ENCODE measurements around the gene RUFY3. TPM values are rescaled to one million over a fixed set of nuclear protein-coding genes. Genes with fewer than 3 reads are reported as not detected.

RUFY3 gene
- total and polyA plus RNA-seq, 9 of the 15 experiments (the other 6 are each of a cell fraction or from before 2014, with no cell fraction given): 4.2 to 31.1 (median 21.5) TPM

DNA sequence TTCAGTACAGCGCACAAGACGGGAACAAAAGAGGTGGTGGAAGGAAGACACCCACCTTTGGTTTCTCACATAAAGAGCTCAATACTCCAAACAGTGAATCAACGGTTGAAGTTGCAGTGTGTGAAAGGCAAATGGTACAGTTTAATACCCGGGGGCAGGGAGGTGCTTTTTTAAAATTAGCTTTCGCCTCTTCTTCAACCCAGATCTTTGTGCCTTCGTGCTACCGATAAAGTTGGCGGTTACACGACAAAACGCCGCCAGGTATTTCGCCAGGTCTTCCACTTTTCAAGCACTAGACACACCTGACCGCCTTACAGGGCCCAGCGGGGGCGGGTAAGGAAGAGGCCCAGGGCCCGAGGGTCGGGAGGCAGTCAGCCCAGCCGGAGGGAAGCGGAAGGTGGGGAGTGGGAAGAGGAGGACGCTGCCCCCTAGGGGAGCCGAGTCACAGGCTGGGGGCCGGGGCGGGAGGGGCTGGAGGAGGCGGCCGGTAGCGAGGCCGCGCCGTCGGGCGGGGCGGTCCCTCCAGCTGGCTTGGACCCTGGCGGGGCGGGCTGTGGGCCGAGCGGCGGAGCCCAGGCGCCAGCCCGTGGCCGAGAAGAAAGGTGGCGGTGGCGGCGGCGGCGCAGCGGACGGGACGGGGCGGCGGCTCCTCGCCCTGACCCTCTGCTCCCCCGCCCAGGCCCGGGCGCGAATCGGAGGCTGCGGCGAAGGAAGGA, 17.4 kb upstream of the RUFY3 start (continued):
- TF ChIP-seq THRB (CRISPR knock-in tag; conservative IDR thresholded peaks at IDR 0.05) (no peak), PTBP1 (IDR thresholded peaks at IDR 0.05; ENCODE audit: low read depth, low read length) (no peak), PML (IDR thresholded peaks at IDR 0.05; ENCODE audit: low read length) (no peak; the same call in 1 of the 2 replicates), TBP (optimal IDR thresholded peaks at IDR 0.05; ENCODE audit: low read depth, low read length) (peak; percentile 60), STAG1 (CRISPR knock-in tag; IDR thresholded peaks at IDR 0.05; ENCODE audit: borderline replicate concordance) (no peak), ZNF134 (CRISPR knock-in tag; conservative IDR thresholded peaks at IDR 0.05) (no peak), ZNF668 (CRISPR knock-in tag; IDR thresholded peaks at IDR 0.05) (no peak), ZKSCAN1 (IDR thresholded peaks at IDR 0.05; ENCODE audit: low read depth, low read length) (0 out of 2 replicates have a peak, but pooled peaks have one; percentile 8), PHB (CRISPR knock-in tag; IDR thresholded peaks at IDR 0.05) (no peak), FOXJ2 (tag; IDR thresholded peaks at IDR 0.05) (no peak), RBM34 (IDR thresholded peaks at IDR 0.05; ENCODE audit: borderline replicate concordance, insufficient read depth, low read length) (no peak), ZNF23 (CRISPR knock-in tag; IDR thresholded peaks at IDR 0.05) (no peak), L3MBTL2 (IDR thresholded peaks at IDR 0.05) (peak; percentile 25), ZNF75A (CRISPR knock-in tag; IDR thresholded peaks at IDR 0.05) (no peak)
- TF ChIP-seq, protein P1, sequence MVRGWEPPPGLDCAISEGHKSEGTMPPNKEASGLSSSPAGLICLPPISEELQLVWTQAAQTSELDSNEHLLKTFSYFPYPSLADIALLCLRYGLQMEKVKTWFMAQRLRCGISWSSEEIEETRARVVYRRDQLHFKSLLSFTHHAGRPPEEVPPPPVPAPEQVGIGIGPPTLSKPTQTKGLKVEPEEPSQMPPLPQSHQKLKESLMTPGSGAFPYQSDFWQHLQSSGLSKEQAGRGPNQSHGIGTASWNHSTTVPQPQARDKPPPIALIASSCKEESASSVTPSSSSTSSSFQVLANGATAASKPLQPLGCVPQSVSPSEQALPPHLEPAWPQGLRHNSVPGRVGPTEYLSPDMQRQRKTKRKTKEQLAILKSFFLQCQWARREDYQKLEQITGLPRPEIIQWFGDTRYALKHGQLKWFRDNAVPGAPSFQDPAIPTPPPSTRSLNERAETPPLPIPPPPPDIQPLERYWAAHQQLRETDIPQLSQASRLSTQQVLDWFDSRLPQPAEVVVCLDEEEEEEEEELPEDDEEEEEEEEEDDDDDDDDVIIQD (CRISPR knock-in tag; IDR thresholded peaks at IDR 0.05): no peak
- TF ChIP-seq, protein P2, sequence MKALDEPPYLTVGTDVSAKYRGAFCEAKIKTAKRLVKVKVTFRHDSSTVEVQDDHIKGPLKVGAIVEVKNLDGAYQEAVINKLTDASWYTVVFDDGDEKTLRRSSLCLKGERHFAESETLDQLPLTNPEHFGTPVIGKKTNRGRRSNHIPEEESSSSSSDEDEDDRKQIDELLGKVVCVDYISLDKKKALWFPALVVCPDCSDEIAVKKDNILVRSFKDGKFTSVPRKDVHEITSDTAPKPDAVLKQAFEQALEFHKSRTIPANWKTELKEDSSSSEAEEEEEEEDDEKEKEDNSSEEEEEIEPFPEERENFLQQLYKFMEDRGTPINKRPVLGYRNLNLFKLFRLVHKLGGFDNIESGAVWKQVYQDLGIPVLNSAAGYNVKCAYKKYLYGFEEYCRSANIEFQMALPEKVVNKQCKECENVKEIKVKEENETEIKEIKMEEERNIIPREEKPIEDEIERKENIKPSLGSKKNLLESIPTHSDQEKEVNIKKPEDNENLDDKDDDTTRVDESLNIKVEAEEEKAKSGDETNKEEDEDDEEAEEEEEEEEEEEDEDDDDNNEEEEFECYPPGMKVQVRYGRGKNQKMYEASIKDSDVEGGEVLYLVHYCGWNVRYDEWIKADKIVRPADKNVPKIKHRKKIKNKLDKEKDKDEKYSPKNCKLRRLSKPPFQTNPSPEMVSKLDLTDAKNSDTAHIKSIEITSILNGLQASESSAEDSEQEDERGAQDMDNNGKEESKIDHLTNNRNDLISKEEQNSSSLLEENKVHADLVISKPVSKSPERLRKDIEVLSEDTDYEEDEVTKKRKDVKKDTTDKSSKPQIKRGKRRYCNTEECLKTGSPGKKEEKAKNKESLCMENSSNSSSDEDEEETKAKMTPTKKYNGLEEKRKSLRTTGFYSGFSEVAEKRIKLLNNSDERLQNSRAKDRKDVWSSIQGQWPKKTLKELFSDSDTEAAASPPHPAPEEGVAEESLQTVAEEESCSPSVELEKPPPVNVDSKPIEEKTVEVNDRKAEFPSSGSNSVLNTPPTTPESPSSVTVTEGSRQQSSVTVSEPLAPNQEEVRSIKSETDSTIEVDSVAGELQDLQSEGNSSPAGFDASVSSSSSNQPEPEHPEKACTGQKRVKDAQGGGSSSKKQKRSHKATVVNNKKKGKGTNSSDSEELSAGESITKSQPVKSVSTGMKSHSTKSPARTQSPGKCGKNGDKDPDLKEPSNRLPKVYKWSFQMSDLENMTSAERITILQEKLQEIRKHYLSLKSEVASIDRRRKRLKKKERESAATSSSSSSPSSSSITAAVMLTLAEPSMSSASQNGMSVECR (CRISPR knock-in tag; IDR thresholded peaks at IDR 0.05): peak; percentile 59; the same call in 1 of the 2 replicates
- TF ChIP-seq, protein P3, sequence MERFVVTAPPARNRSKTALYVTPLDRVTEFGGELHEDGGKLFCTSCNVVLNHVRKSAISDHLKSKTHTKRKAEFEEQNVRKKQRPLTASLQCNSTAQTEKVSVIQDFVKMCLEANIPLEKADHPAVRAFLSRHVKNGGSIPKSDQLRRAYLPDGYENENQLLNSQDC (CRISPR knock-in tag; IDR thresholded peaks at IDR 0.05): no peak

Data from K562 (cell line).